ENCODE data around the gene METTL25B.

The METTL25B gene

GRCh38 chr1:156727926-156728598, at the start of gene METTL25B:
Gene METTL25B (plus strand): TSS chr1:156728469. CDS start chr1:156729105, 636 bp downstream.
- Histone ChIP-seq H3K4me3 (ENCODE audit: low read length) (peak within 1 kb of the TSS; percentile 89), H3K9ac (ENCODE audit: low read length) (peak within 1 kb of the TSS; percentile 94), H3K36me3 (ENCODE audit: control insufficient read depth, insufficient read depth, low read length) (peaks cover 25% of the 10 kb centered on the region), H3K27me3 (ENCODE audit: control insufficient read depth, insufficient read depth, low read length) (no peaks in the 10 kb centered on the region), H3K27ac (ENCODE audit: low read depth, low read length) (peak within 1 kb of the TSS; percentile 98), H3K4me1 (ENCODE audit: control insufficient read depth, insufficient read depth, low read length) (peaks cover 28% of the 10 kb centered on the region)

- peaks cover 14% of the 10 kb centered on the region for H3K27me3 ChIP-seq (ENCODE audit: control insufficient read depth, insufficient read depth, low read length)
- H3K27ac ChIP-seq (ENCODE audit: low read depth, low read length) = no peak overlapping the region
- H3K36me3 ChIP-seq (ENCODE audit: control insufficient read depth, insufficient read depth, low read length) = no peaks in the 10 kb centered on the region
- no peak overlapping the region for H3K9ac ChIP-seq (ENCODE audit: low read length)
- H3K4me3 ChIP-seq (ENCODE audit: low read length) = no peak overlapping the region
- peaks cover 9% of the 10 kb centered on the region for H3K4me1 ChIP-seq (ENCODE audit: control insufficient read depth, insufficient read depth, low read length)
These were observed 48.2 kb upstream of the METTL25B start for GRCh38 chr1:156680056-156680455.

GRCh38 chr1:156681196-156681960, 46.9 kb upstream of the METTL25B start:
- Histone ChIP-seq H3K9ac (ENCODE audit: low read length) (no peak overlapping the region), H3K4me1 (ENCODE audit: control insufficient read depth, insufficient read depth, low read length) (peaks cover 6% of the 10 kb centered on the region), H3K36me3 (ENCODE audit: control insufficient read depth, insufficient read depth, low read length) (no peaks in the 10 kb centered on the region), H3K4me3 (ENCODE audit: low read length) (no peak overlapping the region), H3K27ac (ENCODE audit: low read depth, low read length) (no peak overlapping the region), H3K27me3 (ENCODE audit: control insufficient read depth, insufficient read depth, low read length) (peaks cover 14% of the 10 kb centered on the region)

- peaks cover 14% of the 10 kb centered on the region for H3K27me3 ChIP-seq (ENCODE audit: control insufficient read depth, insufficient read depth, low read length)
- H3K9ac ChIP-seq (ENCODE audit: low read length) = no peak overlapping the region
- no peak overlapping the region for H3K27ac ChIP-seq (ENCODE audit: low read depth, low read length)
- no peaks in the 10 kb centered on the region for H3K36me3 ChIP-seq (ENCODE audit: control insufficient read depth, insufficient read depth, low read length)
- H3K4me3 ChIP-seq (ENCODE audit: low read length) = no peak overlapping the region
- H3K4me1 ChIP-seq (ENCODE audit: control insufficient read depth, insufficient read depth, low read length) = peaks cover 6% of the 10 kb centered on the region
These were observed 45.9 kb upstream of the METTL25B start for GRCh38 chr1:156682166-156682890.

GRCh38 chr1:156684227-156684782, 44.0 kb upstream of the METTL25B start:
- H3K27ac ChIP-seq (ENCODE audit: low read depth, low read length) = no peak overlapping the region
- H3K36me3 ChIP-seq (ENCODE audit: control insufficient read depth, insufficient read depth, low read length) = no peaks in the 10 kb centered on the region
- no peak overlapping the region for H3K4me3 ChIP-seq (ENCODE audit: low read length)
- H3K27me3 ChIP-seq (ENCODE audit: control insufficient read depth, insufficient read depth, low read length) = peaks cover 7% of the 10 kb centered on the region
- H3K4me1 ChIP-seq (ENCODE audit: control insufficient read depth, insufficient read depth, low read length) = no peaks in the 10 kb centered on the region
- no peak overlapping the region for H3K9ac ChIP-seq (ENCODE audit: low read length)

GRCh38 chr1:156689035-156689952, 39.0 kb upstream of the METTL25B start:
- H3K27ac ChIP-seq (ENCODE audit: low read depth, low read length) = no peak overlapping the region
- peaks cover 5% of the 10 kb centered on the region for H3K4me1 ChIP-seq (ENCODE audit: control insufficient read depth, insufficient read depth, low read length)
- H3K36me3 ChIP-seq (ENCODE audit: control insufficient read depth, insufficient read depth, low read length) = no peaks in the 10 kb centered on the region
- no peak overlapping the region for H3K4me3 ChIP-seq (ENCODE audit: low read length)
- peak overlapping the region; percentile 57 for H3K9ac ChIP-seq (ENCODE audit: low read length)
- peaks cover 8% of the 10 kb centered on the region for H3K27me3 ChIP-seq (ENCODE audit: control insufficient read depth, insufficient read depth, low read length)

- H3K36me3 ChIP-seq (ENCODE audit: control insufficient read depth, insufficient read depth, low read length) = no peaks in the 10 kb centered on the region
- peaks cover 5% of the 10 kb centered on the region for H3K4me1 ChIP-seq (ENCODE audit: control insufficient read depth, insufficient read depth, low read length)
- H3K27me3 ChIP-seq (ENCODE audit: control insufficient read depth, insufficient read depth, low read length) = peaks cover 8% of the 10 kb centered on the region
- H3K4me3 ChIP-seq (ENCODE audit: low read length) = no peak overlapping the region
- no peak overlapping the region for H3K9ac ChIP-seq (ENCODE audit: low read length)
- H3K27ac ChIP-seq (ENCODE audit: low read depth, low read length) = no peak overlapping the region
These were observed 38.2 kb upstream of the METTL25B start for GRCh38 chr1:156689953-156690674.

GRCh38 chr1:156690675-156691036, 37.6 kb upstream of the METTL25B start:
- Histone ChIP-seq H3K9ac (ENCODE audit: low read length) (no peak overlapping the region), H3K27ac (ENCODE audit: low read depth, low read length) (no peak overlapping the region), H3K4me3 (ENCODE audit: low read length) (no peak overlapping the region), H3K4me1 (ENCODE audit: control insufficient read depth, insufficient read depth, low read length) (peaks cover 5% of the 10 kb centered on the region), H3K27me3 (ENCODE audit: control insufficient read depth, insufficient read depth, low read length) (peaks cover 8% of the 10 kb centered on the region), H3K36me3 (ENCODE audit: control insufficient read depth, insufficient read depth, low read length) (no peaks in the 10 kb centered on the region)

GRCh38 chr1:156691191-156691590, 37.1 kb upstream of the METTL25B start:
- Histone ChIP-seq H3K27ac (ENCODE audit: low read depth, low read length) (no peak overlapping the region), H3K4me3 (ENCODE audit: low read length) (no peak overlapping the region), H3K4me1 (ENCODE audit: control insufficient read depth, insufficient read depth, low read length) (peaks cover 5% of the 10 kb centered on the region), H3K36me3 (ENCODE audit: control insufficient read depth, insufficient read depth, low read length) (no peaks in the 10 kb centered on the region), H3K27me3 (ENCODE audit: control insufficient read depth, insufficient read depth, low read length) (peaks cover 8% of the 10 kb centered on the region), H3K9ac (ENCODE audit: low read length) (no peak overlapping the region)

GRCh38 chr1:156691665-156692440, 36.4 kb upstream of the METTL25B start:
- H3K9ac ChIP-seq (ENCODE audit: low read length) = no peak overlapping the region
- no peak overlapping the region for H3K27ac ChIP-seq (ENCODE audit: low read depth, low read length)
- peaks cover 5% of the 10 kb centered on the region for H3K4me1 ChIP-seq (ENCODE audit: control insufficient read depth, insufficient read depth, low read length)
- H3K4me3 ChIP-seq (ENCODE audit: low read length) = no peak overlapping the region
- H3K27me3 ChIP-seq (ENCODE audit: control insufficient read depth, insufficient read depth, low read length) = peaks cover 8% of the 10 kb centered on the region
- no peaks in the 10 kb centered on the region for H3K36me3 ChIP-seq (ENCODE audit: control insufficient read depth, insufficient read depth, low read length)
